Gastroesophageal sphincter (tissue), 4 donors: ENCODE results near the gene HCFC1. TPM values are rescaled to one million over a fixed set of nuclear protein-coding genes. Genes with fewer than 3 reads are reported as not detected.

ENCODE experiments used
- ATAC-seq: fragments of 150-250 bp; one replicate; pipeline ENCODE4 v1.9.1; 2016; ENCODE audit warnings: mild to moderate bottlenecking, moderate library complexity
- H3K27ac ChIP-seq, 4 donors: fragments of 200-600 bp; sonication (generic) in 3 of 4; 1 replicate in 3 of 4; 2 replicates in 1 of 4; pipeline ENCODE4 v1.5.1; 2016 to 2019
- H3K27me3 ChIP-seq: fragments of 200-600 bp; sonication (generic); one replicate; pipeline ENCODE4 v1.5.1; 2019
- H3K36me3 ChIP-seq, 2 donors: fragments of 200-600 bp; sonication (generic); one replicate each; pipeline ENCODE4 v1.5.1; 2019; ENCODE audit warnings: control low read depth in 1 of 2
- H3K4me1 ChIP-seq, 3 donors: fragments of 200-600 bp; sonication (generic); 1 replicate in 2 of 3; 2 replicates in 1 of 3; pipeline ENCODE4 v1.5.1; 2016 to 2019; ENCODE audit warnings: control low read depth in 2 of 3
- H3K4me3 ChIP-seq, 2 donors: fragments of 200-600 bp; sonication (generic); one replicate each; pipeline ENCODE4 v1.5.1; 2019; ENCODE audit warnings: mild to moderate bottlenecking in 1 of 2, moderate library complexity in 1 of 2
- H3K9me3 ChIP-seq, 3 donors: fragments of 200-600 bp; sonication (generic); one replicate each; pipeline ENCODE4 v1.5.1; 2017 to 2019; ENCODE audit warnings: control low read depth in 2 of 3
- CTCF ChIP-seq, 4 experiments: fragments of 200-600 bp in 2 of 4; fragments of 450-650 bp in 2 of 4; sonication (generic) in 1 of 4; IDR thresholded peaks; one replicate each; pipeline ENCODE4 v1.5.1; 2017 to 2019; ENCODE audit warnings: antibody characterized with exemption in 4 of 4, mild to moderate bottlenecking in 2 of 4, moderate library complexity in 2 of 4
- EP300 ChIP-seq: sonication (generic); formaldehyde crosslinking; IDR thresholded peaks from one replicate; pipeline ENCODE4 v1.6.1; 2017; ENCODE audit warnings: antibody characterized with exemption, mild to moderate bottlenecking
- POLR2A ChIP-seq, 2 donors: fragments of 450-650 bp; IDR thresholded peaks; one replicate each; pipeline ENCODE4 v1.6.1; 2017; ENCODE audit warnings: antibody characterized with exemption in 2 of 2, mild to moderate bottlenecking in 2 of 2, moderate library complexity in 1 of 2
- POLR2AphosphoS5 ChIP-seq: sonication (generic); formaldehyde crosslinking; IDR thresholded peaks from one replicate; pipeline ENCODE4 v1.6.1; 2017; ENCODE audit warnings: antibody characterized with exemption
- WGBS, 2 donors: methylation state at CpG; one replicate each; pipeline ENCODE4 v1.1.5; 2018; ENCODE audit warnings: low coverage in 1 of 2; 5-methylcytosine and 5-hydroxymethylcytosine counted together
- total RNA-seq, 4 donors: library from RNA; depleted of rRNA; stranded (reverse); fragments of >200 nt; gene quantifications; one replicate each; pipeline ENCODE4 v1.1.0, GENCODE V29; 2016

The HCFC1 gene
- total RNA-seq, 4 donors from 2014 or later: 32.9 to 94.4 (median 43.1) TPM

- Histone ChIP-seq H3K9me3 (no peaks in the 10 kb centered on the region), H3K36me3 (no peaks in the 10 kb centered on the region), H3K4me1 (no peaks in the 10 kb centered on the region), H3K27ac (no peak overlapping the region), H3K27me3 (no peaks in the 10 kb centered on the region), H3K4me3 (no peak overlapping the region)
- no peak for TF ChIP-seq POLR2A (IDR thresholded peaks at IDR 0.05)
- no peak for TF ChIP-seq POLR2AphosphoS5
- TF ChIP-seq EP300: no peak
- no peak for ATAC-seq
- 81 to 88% methylated on average over 6 to 7 of the region's 10 CpGs for WGBS, 2 donors
Measured at GRCh38 chrX:153993978-153994377, 22.4 kb upstream of the HCFC1 start.

GRCh38 chrX:153993079-153993478 is 21.5 kb upstream of the HCFC1 start:
- TF ChIP-seq CTCF (IDR thresholded peaks at IDR 0.05) (no peak), POLR2AphosphoS5 (no peak), EP300 (no peak), POLR2A (IDR thresholded peaks at IDR 0.05) (no peak)
- no peak for ATAC-seq
- H3K27me3 ChIP-seq: no peaks in the 10 kb centered on the region
- no peaks in the 10 kb centered on the region for H3K4me1 ChIP-seq
- H3K4me3 ChIP-seq: no peak overlapping the region
- no peaks in the 10 kb centered on the region for H3K36me3 ChIP-seq
- H3K9me3 ChIP-seq: no peaks in the 10 kb centered on the region
- no CpG with 5 or more reads among the region's 12 CpGs for WGBS, 2 donors
- no peak overlapping the region for H3K27ac ChIP-seq

- ATAC-seq: no peak
- Histone ChIP-seq H3K4me3 (no peak overlapping the region), H3K27ac (no peak overlapping the region), H3K9me3 (no peaks in the 10 kb centered on the region), H3K36me3 (no peaks in the 10 kb centered on the region), H3K4me1 (no peaks in the 10 kb centered on the region), H3K27me3 (no peaks in the 10 kb centered on the region)
- 60 to 100% methylated on average over 1 of the region's 8 CpGs for WGBS, 2 donors
- TF ChIP-seq CTCF (IDR thresholded peaks at IDR 0.05) (no peak), EP300 (no peak), POLR2AphosphoS5 (no peak), POLR2A (IDR thresholded peaks at IDR 0.05) (no peak)
Measured at GRCh38 chrX:153992180-153992579, 20.6 kb upstream of the HCFC1 start.

GRCh38 chrX:153991013-153991580 is 19.5 kb upstream of the HCFC1 start:
- H3K27me3 ChIP-seq: no peaks in the 10 kb centered on the region
- H3K36me3 ChIP-seq: no peaks in the 10 kb centered on the region
- H3K4me3 ChIP-seq: no peak overlapping the region
- 95% methylated on average over 3 of the region's 3 CpGs; no CpG with 5 or more reads in 1 of the 2 donors for WGBS, 2 donors
- no peak for ATAC-seq
- no peak overlapping the region for H3K27ac ChIP-seq
- TF ChIP-seq EP300: no peak
- TF ChIP-seq POLR2AphosphoS5: no peak
- TF ChIP-seq CTCF (IDR thresholded peaks at IDR 0.05): no peak
- TF ChIP-seq POLR2A (IDR thresholded peaks at IDR 0.05): no peak
- no peaks in the 10 kb centered on the region for H3K9me3 ChIP-seq
- no peaks in the 10 kb centered on the region for H3K4me1 ChIP-seq

GRCh38 chrX:153989973-153990655 is 18.5 kb upstream of the HCFC1 start:
- 93 to 100% methylated on average over 1 to 3 of the region's 14 CpGs for WGBS, 2 donors
- TF ChIP-seq CTCF (IDR thresholded peaks at IDR 0.05) (no peak), POLR2A (IDR thresholded peaks at IDR 0.05) (no peak), EP300 (no peak), POLR2AphosphoS5 (no peak)
- no peaks in the 10 kb centered on the region for H3K27me3 ChIP-seq
- H3K4me3 ChIP-seq: no peak overlapping the region
- no peaks in the 10 kb centered on the region for H3K36me3 ChIP-seq
- no peak for ATAC-seq
- no peak overlapping the region for H3K27ac ChIP-seq
- H3K9me3 ChIP-seq: no peaks in the 10 kb centered on the region
- H3K4me1 ChIP-seq: peaks cover 0 to 2% (median 0%) of the 10 kb centered on the region in 3 donors
